Endodermal cell (in vitro differentiated cells): ENCODE measurements around the gene PRKAR1A. TPM values are rescaled to one million over a fixed set of nuclear protein-coding genes. Genes with fewer than 3 reads are reported as not detected.

ENCODE experiments used
- DNase-seq: peaks from one replicate; pipeline ENCODE4 v3.0.0-alpha.2; 2017
- H3K27ac ChIP-seq: 2 replicates; pipeline ENCODE4 v1.5.1; 2013; ENCODE audit warnings: mild to moderate bottlenecking, low read depth, low read length, moderate library complexity
- H3K27me3 ChIP-seq: 2 replicates; pipeline ENCODE4 v1.6.1; 2013; ENCODE audit warnings: mild to moderate bottlenecking, low read length, moderate library complexity; ENCODE audit not compliant: insufficient read depth, control insufficient read depth, poor library complexity, severe bottlenecking
- H3K36me3 ChIP-seq: 2 replicates; pipeline ENCODE4 v1.7.0; 2013; ENCODE audit warnings: mild to moderate bottlenecking, low read length, moderate library complexity; ENCODE audit not compliant: control insufficient read depth, insufficient read depth
- H3K4me1 ChIP-seq: one replicate; pipeline ENCODE4 v1.7.0; 2013; ENCODE audit warnings: low read length; ENCODE audit not compliant: control insufficient read depth, insufficient read depth
- H3K4me3 ChIP-seq: 2 replicates; pipeline ENCODE4 v1.5.1; 2013; ENCODE audit warnings: mild to moderate bottlenecking, low read length, moderate library complexity
- H3K9ac ChIP-seq: 2 replicates; pipeline ENCODE4 v1.6.1; 2013; ENCODE audit warnings: mild to moderate bottlenecking, low read length, moderate library complexity; ENCODE audit not compliant: poor library complexity, severe bottlenecking; ENCODE audit errors: extremely low read depth
- H3K9me3 ChIP-seq: 2 replicates; pipeline ENCODE4 v1.6.1; 2013; ENCODE audit warnings: mild to moderate bottlenecking, low read length, moderate library complexity; ENCODE audit not compliant: control insufficient read depth
- H3K27ac Mint-ChIP-seq: 2 replicates; pipeline ENCODE4 v1.8.0; 2020; ENCODE audit warnings: mixed read lengths
- H3K27me3 Mint-ChIP-seq: 2 replicates; pipeline ENCODE4 v1.8.0; 2021; ENCODE audit warnings: mild to moderate bottlenecking, mixed read lengths; ENCODE audit not compliant: insufficient read depth
- H3K36me3 Mint-ChIP-seq: 2 replicates; pipeline ENCODE4 v1.8.0; 2020; ENCODE audit warnings: low read depth, mixed read lengths
- H3K4me1 Mint-ChIP-seq: 2 replicates; pipeline ENCODE4 v1.8.0; 2020; ENCODE audit warnings: mixed read lengths
- H3K4me3 Mint-ChIP-seq: 2 replicates; pipeline ENCODE4 v1.8.0; 2020; ENCODE audit warnings: mild to moderate bottlenecking, moderate library complexity, mixed read lengths
- H3K9me3 Mint-ChIP-seq: 2 replicates; pipeline ENCODE4 v1.8.0; 2020; ENCODE audit warnings: mild to moderate bottlenecking, mixed read lengths
- WGBS, 2 experiments: methylation state at CpG; one replicate each; pipeline versions ENCODE4 v1.1.5 to v1.1.7; 2013; ENCODE audit warnings: missing lambda C conversion rate in 2 of 2, mixed read lengths in 1 of 2; ENCODE audit not compliant: insufficient coverage in 1 of 2, insufficient read length in 1 of 2; 5-methylcytosine and 5-hydroxymethylcytosine counted together
- total RNA-seq, 2 donors: library from RNA; stranded (reverse); fragmentation: NEBNext Ultra II Directional in 1 of 2; extraction: Animal tissue kit (Norgen Biotek cat#: 25700) in 1 of 2; gene quantifications; 2 replicates in 1 of 2; 3 replicates in 1 of 2; pipeline ENCODE4 v1.2.1, GENCODE V29; 2021
- TF ChIP-seq, protein P1 (sequence below): fragments of 200-600 bp; sonication (generic); conservative IDR thresholded peaks from 2 replicates; pipeline ENCODE4 v1.5.0; 2021; ENCODE audit warnings: antibody characterized with exemption, mild to moderate bottlenecking

Gene PRKAR1A
- total RNA-seq, 2 donors from 2014 or later: 194 to 227 TPM

DNA sequence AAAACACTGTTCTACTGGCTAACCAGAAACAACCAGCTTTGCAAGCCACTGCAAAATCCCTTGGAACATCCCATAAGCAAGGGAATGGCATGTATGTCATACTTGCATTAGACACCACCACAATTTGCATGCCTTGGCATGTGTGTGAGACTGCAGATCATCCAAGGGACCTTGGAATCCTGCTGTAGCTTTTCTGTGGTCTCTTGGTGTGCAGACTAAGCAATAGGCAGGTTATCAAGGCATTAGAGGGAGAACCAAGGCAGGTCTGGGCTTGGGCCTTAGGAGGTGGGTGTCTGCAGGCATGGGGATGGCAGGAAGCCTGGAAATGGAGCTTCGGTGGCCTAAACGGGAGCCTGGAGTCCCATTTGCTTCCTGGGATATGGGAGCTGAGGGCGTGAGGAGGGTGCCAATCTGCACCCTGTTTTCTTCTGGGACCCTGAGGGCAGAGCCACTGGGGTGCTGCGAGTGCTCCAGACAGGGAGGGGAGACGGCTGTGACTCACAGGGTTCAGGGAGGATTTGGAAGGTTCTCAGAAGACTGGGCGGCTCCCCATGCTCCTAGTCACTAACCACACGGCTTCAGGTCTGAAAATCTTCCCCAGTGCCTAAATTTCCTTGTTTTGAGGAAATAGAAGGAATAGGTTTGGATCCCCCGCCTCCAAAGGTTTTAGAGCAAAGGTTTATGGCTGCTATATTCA lies 52.3 kb downstream of the PRKAR1A start:
- Mint-ChIP-seq H3K27me3 (no peaks in the 10 kb centered on the region), H3K4me3 (no peak overlapping the region), H3K9me3 (peaks cover 4% of the 10 kb centered on the region), H3K27ac (peak overlapping the region; percentile 56), H3K36me3 (peaks cover 22% of the 10 kb centered on the region), H3K4me1 (no peaks in the 10 kb centered on the region)
- Histone ChIP-seq H3K4me3 (no peak overlapping the region), H3K27ac (no peak overlapping the region), H3K4me1 (no peaks in the 10 kb centered on the region), H3K9ac (no peak overlapping the region), H3K9me3 (peaks cover 4% of the 10 kb centered on the region), H3K27me3 (no peaks in the 10 kb centered on the region), H3K36me3 (peaks cover 23% of the 10 kb centered on the region)
- DNase-seq: peak; percentile 17
- 80 to 93% methylated on average over 4 to 8 of the region's 8 CpGs for WGBS, 2 experiments
- TF ChIP-seq, protein P1, sequence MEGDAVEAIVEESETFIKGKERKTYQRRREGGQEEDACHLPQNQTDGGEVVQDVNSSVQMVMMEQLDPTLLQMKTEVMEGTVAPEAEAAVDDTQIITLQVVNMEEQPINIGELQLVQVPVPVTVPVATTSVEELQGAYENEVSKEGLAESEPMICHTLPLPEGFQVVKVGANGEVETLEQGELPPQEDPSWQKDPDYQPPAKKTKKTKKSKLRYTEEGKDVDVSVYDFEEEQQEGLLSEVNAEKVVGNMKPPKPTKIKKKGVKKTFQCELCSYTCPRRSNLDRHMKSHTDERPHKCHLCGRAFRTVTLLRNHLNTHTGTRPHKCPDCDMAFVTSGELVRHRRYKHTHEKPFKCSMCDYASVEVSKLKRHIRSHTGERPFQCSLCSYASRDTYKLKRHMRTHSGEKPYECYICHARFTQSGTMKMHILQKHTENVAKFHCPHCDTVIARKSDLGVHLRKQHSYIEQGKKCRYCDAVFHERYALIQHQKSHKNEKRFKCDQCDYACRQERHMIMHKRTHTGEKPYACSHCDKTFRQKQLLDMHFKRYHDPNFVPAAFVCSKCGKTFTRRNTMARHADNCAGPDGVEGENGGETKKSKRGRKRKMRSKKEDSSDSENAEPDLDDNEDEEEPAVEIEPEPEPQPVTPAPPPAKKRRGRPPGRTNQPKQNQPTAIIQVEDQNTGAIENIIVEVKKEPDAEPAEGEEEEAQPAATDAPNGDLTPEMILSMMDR: no peak

DNA sequence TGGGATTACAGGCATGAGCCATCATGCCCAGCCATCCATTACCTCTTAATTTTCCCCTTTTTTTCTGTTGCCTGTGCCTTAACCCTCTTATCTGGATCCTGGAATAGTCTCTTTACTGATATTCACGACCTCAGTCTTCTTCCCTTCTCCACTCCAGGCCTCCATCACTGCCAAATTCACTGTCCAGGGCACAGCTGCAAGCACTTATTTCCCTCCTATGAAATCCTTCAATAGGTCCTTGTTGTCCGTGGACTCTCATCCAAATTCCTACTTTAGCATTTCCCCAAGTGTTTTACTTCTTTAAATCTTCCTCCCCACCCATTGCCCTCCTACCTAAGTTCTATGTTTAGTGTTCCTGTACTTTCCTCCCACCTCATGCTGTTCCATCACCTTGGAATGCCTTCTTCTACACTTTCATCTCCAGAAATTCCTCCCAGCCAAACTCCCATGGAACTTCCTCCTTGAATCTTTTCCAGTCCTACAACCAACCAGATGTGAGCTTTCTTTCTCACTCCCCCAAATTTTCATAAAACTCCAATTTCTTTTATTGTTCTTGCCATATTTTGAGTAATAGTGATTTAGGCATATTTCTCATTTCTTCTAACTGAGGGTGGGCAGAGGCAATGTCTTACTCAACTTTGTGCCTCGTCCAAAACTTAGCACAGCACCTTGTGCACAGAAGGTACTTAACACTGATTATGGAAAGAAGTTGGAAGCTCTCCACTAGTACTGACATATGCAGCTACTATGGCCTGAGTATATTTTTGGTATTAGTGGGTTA lies 53.6 kb downstream of the PRKAR1A start:
- Histone ChIP-seq H3K27ac (no peak overlapping the region), H3K36me3 (peaks cover 31% of the 10 kb centered on the region), H3K27me3 (no peaks in the 10 kb centered on the region), H3K4me1 (no peaks in the 10 kb centered on the region), H3K9me3 (peaks cover 4% of the 10 kb centered on the region), H3K9ac (no peak overlapping the region), H3K4me3 (no peak overlapping the region)
- Mint-ChIP-seq H3K27me3 (no peaks in the 10 kb centered on the region), H3K36me3 (peaks cover 22% of the 10 kb centered on the region), H3K9me3 (peaks cover 4% of the 10 kb centered on the region), H3K4me1 (no peaks in the 10 kb centered on the region), H3K4me3 (no peak overlapping the region), H3K27ac (no peak overlapping the region)
- WGBS, 2 experiments: 88 to 91% methylated on average over 2 to 3 of the region's 3 CpGs
- DNase-seq: peak; percentile 18
- TF ChIP-seq, protein P1: no peak

DNA sequence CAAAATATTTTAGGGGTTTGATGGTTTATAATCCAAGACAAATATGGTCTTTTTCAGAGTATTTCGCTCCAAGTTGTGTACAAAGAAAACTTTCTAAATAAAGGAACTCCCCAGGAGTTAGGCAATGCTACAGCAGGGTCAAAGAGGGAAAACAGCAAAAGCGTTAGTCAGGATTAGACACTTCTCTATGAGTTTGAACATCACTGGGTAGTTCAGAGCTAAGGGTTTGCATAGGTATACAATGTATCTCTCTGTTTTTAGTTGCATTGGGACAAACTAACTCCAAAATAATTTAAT lies 54.2 kb downstream of the PRKAR1A start:
- H3K36me3 Mint-ChIP-seq: peaks cover 22% of the 10 kb centered on the region
- peaks cover 4% of the 10 kb centered on the region for H3K9me3 ChIP-seq
- H3K27ac ChIP-seq: no peak overlapping the region
- no peak for DNase-seq
- H3K27ac Mint-ChIP-seq: no peak overlapping the region
- H3K27me3 Mint-ChIP-seq: no peaks in the 10 kb centered on the region
- TF ChIP-seq, protein P1: no peak
- H3K9me3 Mint-ChIP-seq: peaks cover 4% of the 10 kb centered on the region
- 93 to 100% methylated on average over 2 of the region's 2 CpGs for WGBS, 2 experiments
- no peak overlapping the region for H3K4me3 ChIP-seq
- peaks cover 36% of the 10 kb centered on the region for H3K36me3 ChIP-seq
- H3K27me3 ChIP-seq: no peaks in the 10 kb centered on the region
- H3K4me3 Mint-ChIP-seq: no peak overlapping the region
- no peak overlapping the region for H3K9ac ChIP-seq
- no peaks in the 10 kb centered on the region for H3K4me1 Mint-ChIP-seq
- H3K4me1 ChIP-seq: no peaks in the 10 kb centered on the region
